OCI-LY3 (cell line): Measurements from ENCODE around the gene UPK3BL2.
"Not testable (repeated sequence)": the region's sequence is repeated elsewhere in the genome, so short reads cannot be mapped to it uniquely, and the experiment has no call there.

Experiments used
- EZH2phosphoT487 ChIP-seq: fragments of 200-600 bp; shearing (Covaris generic); IDR thresholded peaks from 2 replicates; pipeline ENCODE4 v1.6.1; 2018; ENCODE audit warnings: antibody characterized with exemption, mixed run types, low read depth
- TF ChIP-seq, protein P1 (sequence below): fragments of 200-600, 300-600 bp; sonication (generic); IDR thresholded peaks from 2 replicates; pipeline ENCODE4 v1.5.1; 2014; ENCODE audit warnings: antibody characterized with exemption, low read length, low read depth

DNA sequence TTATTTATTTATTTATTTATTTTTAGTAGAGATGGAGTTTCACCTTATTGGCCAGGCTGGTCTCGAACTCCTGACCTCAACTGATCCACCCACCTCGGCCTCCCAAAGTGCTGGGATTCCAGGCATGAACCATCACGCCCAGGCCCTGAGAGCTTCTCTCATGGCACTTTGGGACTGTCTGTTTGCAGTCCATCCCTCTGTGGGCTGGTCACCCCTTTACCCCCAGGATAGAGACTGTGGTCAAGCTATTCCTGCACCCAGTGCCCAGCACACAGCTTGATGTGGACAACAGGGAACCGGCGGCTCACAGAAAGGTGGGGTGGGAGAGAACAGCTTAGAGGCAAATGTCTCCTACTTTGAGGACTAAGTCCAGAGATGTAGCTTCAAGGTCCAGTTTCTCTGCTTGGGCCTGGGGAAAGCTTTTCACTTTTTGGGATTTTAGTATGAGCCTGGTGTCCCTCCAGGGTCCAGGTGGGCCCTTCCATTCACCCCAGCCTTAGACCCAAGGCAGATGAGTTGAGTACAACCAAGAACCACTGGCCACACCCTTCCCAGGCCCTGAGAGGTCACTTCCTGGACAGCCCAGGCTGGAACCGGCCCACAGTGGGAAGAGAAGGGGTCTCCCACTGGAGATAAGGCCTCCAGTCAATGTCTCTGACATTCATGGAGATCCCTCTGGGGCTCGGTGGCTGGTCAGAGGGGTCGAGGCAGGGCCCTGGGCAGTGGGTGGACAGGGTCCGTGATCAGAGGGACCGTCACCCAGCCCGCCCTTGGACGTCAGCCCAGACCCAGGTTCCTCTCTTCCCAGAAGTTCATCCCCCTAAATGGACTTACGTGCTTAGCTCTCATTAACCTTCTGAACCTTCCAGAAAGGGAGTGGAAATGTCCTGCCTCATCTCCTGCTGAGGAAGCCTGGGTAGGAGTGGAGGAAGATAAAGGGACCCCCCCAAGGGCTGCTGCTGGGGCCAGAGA is 15.4 kb downstream of the UPK3BL2 start:
- TF ChIP-seq, protein P1, sequence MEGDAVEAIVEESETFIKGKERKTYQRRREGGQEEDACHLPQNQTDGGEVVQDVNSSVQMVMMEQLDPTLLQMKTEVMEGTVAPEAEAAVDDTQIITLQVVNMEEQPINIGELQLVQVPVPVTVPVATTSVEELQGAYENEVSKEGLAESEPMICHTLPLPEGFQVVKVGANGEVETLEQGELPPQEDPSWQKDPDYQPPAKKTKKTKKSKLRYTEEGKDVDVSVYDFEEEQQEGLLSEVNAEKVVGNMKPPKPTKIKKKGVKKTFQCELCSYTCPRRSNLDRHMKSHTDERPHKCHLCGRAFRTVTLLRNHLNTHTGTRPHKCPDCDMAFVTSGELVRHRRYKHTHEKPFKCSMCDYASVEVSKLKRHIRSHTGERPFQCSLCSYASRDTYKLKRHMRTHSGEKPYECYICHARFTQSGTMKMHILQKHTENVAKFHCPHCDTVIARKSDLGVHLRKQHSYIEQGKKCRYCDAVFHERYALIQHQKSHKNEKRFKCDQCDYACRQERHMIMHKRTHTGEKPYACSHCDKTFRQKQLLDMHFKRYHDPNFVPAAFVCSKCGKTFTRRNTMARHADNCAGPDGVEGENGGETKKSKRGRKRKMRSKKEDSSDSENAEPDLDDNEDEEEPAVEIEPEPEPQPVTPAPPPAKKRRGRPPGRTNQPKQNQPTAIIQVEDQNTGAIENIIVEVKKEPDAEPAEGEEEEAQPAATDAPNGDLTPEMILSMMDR, result not testable (repeated sequence)
- TF ChIP-seq EZH2phosphoT487, result not testable (repeated sequence)
